HEK293 (cell line): ENCODE results near the gene P2RY13.

Experiments used
- CTCF ChIA-PET: fragments of 350-600 bp; formaldehyde crosslinking; extraction: SDS; loops from one replicate; lab custom pipeline; 2021; ENCODE audit warnings: antibody characterized with exemption; lab: Yijun Ruan, JAX
- POLR2A ChIA-PET: fragments of 300-600 bp; formaldehyde crosslinking; extraction: SDS; loops from one replicate; lab custom pipeline; 2020; ENCODE audit warnings: antibody characterized with exemption, inconsistent platforms; lab: Yijun Ruan, JAX
- H3K27ac ChIP-seq: fragments of 200-500 bp; sonication (Bioruptor generic); 2 replicates; pipeline ENCODE4 v1.5.1; 2014; ENCODE audit warnings: low read depth, low read length, control low read depth, inconsistent platforms; ENCODE audit errors: extremely low read depth
- H3K36me3 ChIP-seq, 2 experiments: fragments of 200-500 bp in 1 of 2; sonication (Bioruptor generic) in 1 of 2; 1 replicate in 1 of 2; 2 replicates in 1 of 2; pipeline ENCODE4 v1.5.1; 2014 to 2017; ENCODE audit warnings: inconsistent platforms in 2 of 2, low read length in 2 of 2; ENCODE audit not compliant: control insufficient read depth in 2 of 2, insufficient read depth in 1 of 2
- H3K4me1 ChIP-seq: fragments of 200-500 bp; sonication (Bioruptor generic); 2 replicates; pipeline ENCODE4 v1.5.1; 2014; ENCODE audit warnings: mild to moderate bottlenecking, low read length, inconsistent platforms; ENCODE audit not compliant: control insufficient read depth, insufficient read depth
- H3K4me3 ChIP-seq: 2 replicates; pipeline ENCODE4 v1.5.1; 2011; ENCODE audit warnings: low read depth, mild to moderate bottlenecking, control low read depth, low read length, moderate library complexity
- H3K9me3 ChIP-seq: fragments of 200-500 bp; sonication (Bioruptor generic); 2 replicates; pipeline ENCODE4 v1.5.1; 2014; ENCODE audit warnings: low read depth, low read length, inconsistent platforms; ENCODE audit not compliant: control insufficient read depth, insufficient read depth
- KLF10 ChIP-seq: fragments of 450-650 bp; IDR thresholded peaks from 2 replicates; pipeline ENCODE4 v1.5.1; 2018; ENCODE audit warnings: missing biosample characterization, mild to moderate bottlenecking, missing genetic modification characterization
- SCRT2 ChIP-seq: fragments of 450-650 bp; formaldehyde crosslinking; IDR thresholded peaks from 2 replicates; pipeline ENCODE4 v1.5.1; 2016; ENCODE audit warnings: missing biosample characterization, missing genetic modification characterization
- TRIM28 ChIP-seq: IDR thresholded peaks from 2 replicates; pipeline ENCODE4 v1.6.1; 2011; ENCODE audit warnings: low read length, control low read depth, borderline replicate concordance
- TSHZ1 ChIP-seq: fragments of 450-650 bp; formaldehyde crosslinking; IDR thresholded peaks from 2 replicates; pipeline ENCODE4 v1.5.1; 2016; ENCODE audit warnings: missing biosample characterization, missing genetic modification characterization, borderline replicate concordance
- ZBTB20 ChIP-seq: fragments of 450-650 bp; formaldehyde crosslinking; IDR thresholded peaks from 2 replicates; pipeline ENCODE4 v1.5.1; 2016; ENCODE audit warnings: missing biosample characterization, missing genetic modification characterization
- ZBTB26 ChIP-seq: fragments of 450-650 bp; formaldehyde crosslinking; optimal IDR thresholded peaks from 2 replicates; pipeline ENCODE3; 2016; ENCODE audit warnings: missing biosample characterization, mild to moderate bottlenecking, missing genetic modification characterization
- ZBTB7A ChIP-seq: fragments of 450-650 bp; formaldehyde crosslinking; IDR thresholded peaks from 2 replicates; pipeline ENCODE4 v1.5.1; 2016; ENCODE audit warnings: low read depth, missing biosample characterization, missing genetic modification characterization
- ZBTB8A ChIP-seq: fragments of 450-650 bp; formaldehyde crosslinking; IDR thresholded peaks from 2 replicates; pipeline ENCODE4 v1.5.1; 2016; ENCODE audit warnings: missing biosample characterization, missing genetic modification characterization
- ZNF133 ChIP-seq: fragments of 450-650 bp; formaldehyde crosslinking; IDR thresholded peaks from 2 replicates; pipeline ENCODE4 v1.5.1; 2016; ENCODE audit warnings: missing biosample characterization, missing genetic modification characterization
- ZNF140 ChIP-seq: fragments of 450-650 bp; formaldehyde crosslinking; IDR thresholded peaks from 2 replicates; pipeline ENCODE4 v1.5.1; 2016; ENCODE audit warnings: missing biosample characterization, missing genetic modification characterization
- ZNF146 ChIP-seq: fragments of 450-650 bp; formaldehyde crosslinking; IDR thresholded peaks from 2 replicates; pipeline ENCODE4 v1.5.1; 2016; ENCODE audit warnings: missing biosample characterization, missing genetic modification characterization
- ZNF239 ChIP-seq: fragments of 450-650 bp; formaldehyde crosslinking; IDR thresholded peaks from 2 replicates; pipeline ENCODE4 v1.5.1; 2016; ENCODE audit warnings: missing biosample characterization, missing genetic modification characterization
- ZNF335 ChIP-seq: fragments of 450-650 bp; formaldehyde crosslinking; conservative IDR thresholded peaks from 2 replicates; pipeline ENCODE4 v1.5.1; 2016; ENCODE audit warnings: missing biosample characterization, missing genetic modification characterization
- ZNF404 ChIP-seq: fragments of 450-650 bp; formaldehyde crosslinking; IDR thresholded peaks from 2 replicates; pipeline ENCODE4 v1.5.1; 2017; ENCODE audit warnings: missing biosample characterization, missing genetic modification characterization
- ZNF426 ChIP-seq: fragments of 450-650 bp; formaldehyde crosslinking; IDR thresholded peaks from 2 replicates; pipeline ENCODE4 v1.5.1; 2017; ENCODE audit warnings: missing biosample characterization, missing genetic modification characterization, mild to moderate bottlenecking, inconsistent platforms, moderate library complexity
- ZNF530 ChIP-seq: fragments of 450-650 bp; formaldehyde crosslinking; IDR thresholded peaks from 2 replicates; pipeline ENCODE4 v1.5.1; 2016; ENCODE audit warnings: low read depth, missing biosample characterization, missing genetic modification characterization
- ZNF555 ChIP-seq: fragments of 450-650 bp; formaldehyde crosslinking; conservative IDR thresholded peaks from 2 replicates; pipeline ENCODE4 v1.5.1; 2017; ENCODE audit warnings: missing biosample characterization, mild to moderate bottlenecking, missing genetic modification characterization, inconsistent platforms
- ZNF624 ChIP-seq: fragments of 450-650 bp; formaldehyde crosslinking; IDR thresholded peaks from 2 replicates; pipeline ENCODE4 v1.5.1; 2017; ENCODE audit warnings: missing biosample characterization, missing genetic modification characterization
- ZNF747 ChIP-seq: fragments of 450-650 bp; formaldehyde crosslinking; IDR thresholded peaks from 2 replicates; pipeline ENCODE4 v1.5.1; 2016; ENCODE audit warnings: missing biosample characterization, missing genetic modification characterization
- ZSCAN23 ChIP-seq: fragments of 450-650 bp; formaldehyde crosslinking; IDR thresholded peaks from 2 replicates; pipeline ENCODE4 v1.5.1; 2016; ENCODE audit warnings: missing biosample characterization, missing genetic modification characterization
- ZSCAN30 ChIP-seq: fragments of 450-650 bp; IDR thresholded peaks from 2 replicates; pipeline ENCODE4 v1.5.1; 2018; ENCODE audit warnings: missing biosample characterization, mild to moderate bottlenecking, missing genetic modification characterization, moderate library complexity
- TF ChIP-seq, protein P1 (sequence below): fragments of 450-650 bp; IDR thresholded peaks from 2 replicates; pipeline ENCODE4 v1.5.1; 2018; ENCODE audit warnings: missing biosample characterization, mild to moderate bottlenecking, missing genetic modification characterization
- TF ChIP-seq, protein P2 (sequence below): fragments of 450-650 bp; formaldehyde crosslinking; IDR thresholded peaks from 2 replicates; pipeline ENCODE4 v1.5.1; 2016; ENCODE audit warnings: missing biosample characterization, missing genetic modification characterization
- TF ChIP-seq, protein P3 (sequence below): fragments of 450-650 bp; formaldehyde crosslinking; IDR thresholded peaks from 2 replicates; pipeline ENCODE4 v1.5.1; 2016; ENCODE audit warnings: missing biosample characterization, missing genetic modification characterization

The P2RY13 gene

DNA sequence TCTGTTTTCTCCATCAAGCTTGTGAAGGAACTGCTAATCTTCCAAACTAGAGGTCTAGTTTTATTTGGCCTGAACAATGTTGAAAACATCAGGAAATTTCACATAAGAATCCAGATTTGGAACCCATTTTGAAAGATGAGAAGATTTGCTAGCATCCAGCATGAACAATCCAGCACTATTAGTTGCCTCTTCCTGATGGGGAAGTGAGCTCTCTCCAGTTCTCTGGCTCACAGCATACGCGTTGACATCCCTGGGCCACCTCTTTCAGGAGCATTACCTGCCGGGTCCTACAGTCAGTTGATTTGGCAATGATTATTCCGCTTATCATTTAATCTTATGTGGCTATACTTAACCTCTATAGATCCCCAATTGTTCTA, 23.6 kb downstream of the P2RY13 start:
- CTCF ChIA-PET, result interaction anchor here (0.5 to 3.2 kb wide), 6 partner anchors 13 to 64 kb away, joined by 3 to 8 read pairs (median 3); no protein-coding TSS in a partner anchor
- POLR2A ChIA-PET, result no interaction called here
- H3K36me3 ChIP-seq, result no peaks in the 10 kb centered on the region
- H3K9me3 ChIP-seq, result no peaks in the 10 kb centered on the region
- no peak overlapping the region for H3K4me3 ChIP-seq
- TF ChIP-seq TSHZ1, result no peak
- TF ChIP-seq, protein P1, sequence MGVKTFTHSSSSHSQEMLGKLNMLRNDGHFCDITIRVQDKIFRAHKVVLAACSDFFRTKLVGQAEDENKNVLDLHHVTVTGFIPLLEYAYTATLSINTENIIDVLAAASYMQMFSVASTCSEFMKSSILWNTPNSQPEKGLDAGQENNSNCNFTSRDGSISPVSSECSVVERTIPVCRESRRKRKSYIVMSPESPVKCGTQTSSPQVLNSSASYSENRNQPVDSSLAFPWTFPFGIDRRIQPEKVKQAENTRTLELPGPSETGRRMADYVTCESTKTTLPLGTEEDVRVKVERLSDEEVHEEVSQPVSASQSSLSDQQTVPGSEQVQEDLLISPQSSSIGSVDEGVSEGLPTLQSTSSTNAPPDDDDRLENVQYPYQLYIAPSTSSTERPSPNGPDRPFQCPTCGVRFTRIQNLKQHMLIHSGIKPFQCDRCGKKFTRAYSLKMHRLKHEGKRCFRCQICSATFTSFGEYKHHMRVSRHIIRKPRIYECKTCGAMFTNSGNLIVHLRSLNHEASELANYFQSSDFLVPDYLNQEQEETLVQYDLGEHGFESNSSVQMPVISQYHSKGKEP (tag by site-specific recombination), result no peak
- no peak for TF ChIP-seq ZNF426 (tag by site-specific recombination)
- no peak for TF ChIP-seq ZNF530 (tag by site-specific recombination)
- TF ChIP-seq, protein P2, sequence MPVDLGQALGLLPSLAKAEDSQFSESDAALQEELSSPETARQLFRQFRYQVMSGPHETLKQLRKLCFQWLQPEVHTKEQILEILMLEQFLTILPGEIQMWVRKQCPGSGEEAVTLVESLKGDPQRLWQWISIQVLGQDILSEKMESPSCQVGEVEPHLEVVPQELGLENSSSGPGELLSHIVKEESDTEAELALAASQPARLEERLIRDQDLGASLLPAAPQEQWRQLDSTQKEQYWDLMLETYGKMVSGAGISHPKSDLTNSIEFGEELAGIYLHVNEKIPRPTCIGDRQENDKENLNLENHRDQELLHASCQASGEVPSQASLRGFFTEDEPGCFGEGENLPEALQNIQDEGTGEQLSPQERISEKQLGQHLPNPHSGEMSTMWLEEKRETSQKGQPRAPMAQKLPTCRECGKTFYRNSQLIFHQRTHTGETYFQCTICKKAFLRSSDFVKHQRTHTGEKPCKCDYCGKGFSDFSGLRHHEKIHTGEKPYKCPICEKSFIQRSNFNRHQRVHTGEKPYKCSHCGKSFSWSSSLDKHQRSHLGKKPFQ, result no peak
- no peak for TF ChIP-seq ZBTB26 (tag by site-specific recombination)
- TF ChIP-seq ZNF747, result no peak
- no peak for TF ChIP-seq ZNF335 (tag by site-specific recombination)
- TF ChIP-seq ZBTB20 (tag by site-specific recombination), result no peak
- no peak for TF ChIP-seq ZSCAN30 (tag by site-specific recombination)
- TF ChIP-seq ZSCAN23, result no peak
- no peak for TF ChIP-seq ZNF624
- TF ChIP-seq, protein P3, sequence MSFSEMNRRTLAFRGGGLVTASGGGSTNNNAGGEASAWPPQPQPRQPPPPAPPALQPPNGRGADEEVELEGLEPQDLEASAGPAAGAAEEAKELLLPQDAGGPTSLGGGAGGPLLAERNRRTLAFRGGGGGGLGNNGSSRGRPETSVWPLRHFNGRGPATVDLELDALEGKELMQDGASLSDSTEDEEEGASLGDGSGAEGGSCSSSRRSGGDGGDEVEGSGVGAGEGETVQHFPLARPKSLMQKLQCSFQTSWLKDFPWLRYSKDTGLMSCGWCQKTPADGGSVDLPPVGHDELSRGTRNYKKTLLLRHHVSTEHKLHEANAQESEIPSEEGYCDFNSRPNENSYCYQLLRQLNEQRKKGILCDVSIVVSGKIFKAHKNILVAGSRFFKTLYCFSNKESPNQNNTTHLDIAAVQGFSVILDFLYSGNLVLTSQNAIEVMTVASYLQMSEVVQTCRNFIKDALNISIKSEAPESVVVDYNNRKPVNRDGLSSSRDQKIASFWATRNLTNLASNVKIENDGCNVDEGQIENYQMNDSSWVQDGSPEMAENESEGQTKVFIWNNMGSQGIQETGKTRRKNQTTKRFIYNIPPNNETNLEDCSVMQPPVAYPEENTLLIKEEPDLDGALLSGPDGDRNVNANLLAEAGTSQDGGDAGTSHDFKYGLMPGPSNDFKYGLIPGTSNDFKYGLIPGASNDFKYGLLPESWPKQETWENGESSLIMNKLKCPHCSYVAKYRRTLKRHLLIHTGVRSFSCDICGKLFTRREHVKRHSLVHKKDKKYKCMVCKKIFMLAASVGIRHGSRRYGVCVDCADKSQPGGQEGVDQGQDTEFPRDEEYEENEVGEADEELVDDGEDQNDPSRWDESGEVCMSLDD (tag by site-specific recombination), result no peak
- H3K4me1 ChIP-seq, result no peaks in the 10 kb centered on the region
- no peak overlapping the region for H3K27ac ChIP-seq

GRCh38 chr3:151305060-151305774, 24.1 kb downstream of the P2RY13 start:
- Histone ChIP-seq H3K36me3 (no peaks in the 10 kb centered on the region), H3K27ac (no peak overlapping the region), H3K9me3 (no peaks in the 10 kb centered on the region), H3K4me1 (no peaks in the 10 kb centered on the region), H3K4me3 (no peak overlapping the region; the same call in 1 of the 2 replicates)
- POLR2A ChIA-PET, result no interaction called here
- CTCF ChIA-PET, result interaction anchor here (0.7 to 3.2 kb wide), 6 partner anchors 12 to 56 kb away, joined by 3 to 8 read pairs (median 3); no protein-coding TSS in a partner anchor
- no peak for TF ChIP-seq ZNF146 (tag by site-specific recombination)
- no peak for TF ChIP-seq ZNF133 (tag by site-specific recombination)
- no peak for TF ChIP-seq ZNF239 (tag by site-specific recombination)
- TF ChIP-seq ZNF426 (tag by site-specific recombination), result no peak
- TF ChIP-seq ZBTB7A (tag by site-specific recombination), result no peak
- TF ChIP-seq ZNF404, result no peak
- no peak for TF ChIP-seq SCRT2
- TF ChIP-seq KLF10 (tag by site-specific recombination), result peak; percentile 45
- TF ChIP-seq ZNF555 (tag by site-specific recombination), result no peak
- no peak for TF ChIP-seq ZBTB8A (tag by site-specific recombination)
- 0 out of 2 replicates have a peak, but pooled peaks have one; percentile 13 for TF ChIP-seq TRIM28
- TF ChIP-seq ZNF140 (tag by site-specific recombination), result no peak
